K562 (cell line): ENCODE measurements around the gene THG1L. TPM values are rescaled to one million over a fixed set of nuclear protein-coding genes. Genes with fewer than 3 reads are reported as not detected.

ENCODE experiments used
- ASH1L ChIP-seq: fragments of 450-650 bp; IDR thresholded peaks from 2 replicates; pipeline ENCODE4 v1.6.1; 2018; ENCODE audit warnings: borderline replicate concordance, mild to moderate bottlenecking, low read depth; ENCODE audit not compliant: partially characterized antibody
- CCNT2 ChIP-seq: IDR thresholded peaks from 2 replicates; pipeline ENCODE4 v1.6.1; 2011; ENCODE audit warnings: borderline replicate concordance, low read depth, mild to moderate bottlenecking, moderate library complexity, mixed read lengths, low read length; ENCODE audit not compliant: insufficient read length; ENCODE audit errors: extremely low read depth
- CREB1 ChIP-seq, 2 experiments: sonication (generic) in 1 of 2; formaldehyde crosslinking in 1 of 2; IDR thresholded peaks; 2 replicates each; pipeline versions ENCODE4 v1.6.1 to v1.8.0; 2012 to 2022; ENCODE audit warnings: inconsistent platforms in 1 of 2, mild to moderate bottlenecking in 1 of 2, missing genetic modification reagents in 1 of 2, moderate library complexity in 1 of 2
- EZH2 ChIP-seq: IDR thresholded peaks from 2 replicates; pipeline ENCODE4 v1.6.1; 2012; ENCODE audit warnings: low read depth, mild to moderate bottlenecking, inconsistent platforms, low read length, borderline replicate concordance
- GTF3C2 ChIP-seq: IDR thresholded peaks from 3 replicates; pipeline ENCODE4 v1.6.1; 2011; ENCODE audit warnings: borderline replicate concordance, mild to moderate bottlenecking, moderate library complexity; ENCODE audit not compliant: insufficient read length; ENCODE audit errors: extremely low read depth
- HCFC1 ChIP-seq: IDR thresholded peaks from 2 replicates; pipeline ENCODE4 v1.6.1; 2012; ENCODE audit warnings: low read depth, low read length, improper control_type of control experiment
- HINFP ChIP-seq: fragments of 450-650 bp; conservative IDR thresholded peaks from 2 replicates; pipeline ENCODE4 v1.6.1; 2016; ENCODE audit warnings: missing genetic modification characterization, low read depth, mild to moderate bottlenecking, control low read depth, missing compliant biosample characterization
- MYC ChIP-seq, 2 experiments: fragments of 250-450 bp in 1 of 2; sonication (Bioruptor Pico) in 1 of 2; IDR thresholded peaks; 2 replicates each; pipeline versions ENCODE4 v1.5.1 to v1.6.1; 2012 to 2021; ENCODE audit warnings: low read depth in 2 of 2, borderline replicate concordance in 1 of 2, improper control_type of control experiment in 1 of 2, low read length in 1 of 2, mild to moderate bottlenecking in 1 of 2, moderate library complexity in 1 of 2
- NBN ChIP-seq: fragments of 450-650 bp; IDR thresholded peaks from 2 replicates; pipeline ENCODE4 v1.6.1; 2016; ENCODE audit warnings: low read depth, mild to moderate bottlenecking
- NR4A1 ChIP-seq, 2 experiments: fragments of 250-450 bp in 1 of 2; fragments of 450-650 bp in 1 of 2; sonication (Bioruptor Pico) in 1 of 2; IDR thresholded peaks; 2 replicates each; pipeline versions ENCODE4 v1.4.0 to v1.6.1; 2016 to 2020; ENCODE audit warnings: mild to moderate bottlenecking in 2 of 2, missing compliant biosample characterization in 1 of 2, missing genetic modification characterization in 1 of 2, moderate library complexity in 1 of 2
- POLR2AphosphoS2 ChIP-seq: IDR thresholded peaks from 2 replicates; pipeline ENCODE4 v1.6.1; 2012; ENCODE audit warnings: low read length, improper control_type of control experiment
- SRSF3 ChIP-seq: fragments of 200-400 bp; formaldehyde crosslinking; IDR thresholded peaks from 2 replicates; pipeline ENCODE4 v1.6.1; 2016; ENCODE audit warnings: mild to moderate bottlenecking, low read length, moderate library complexity; ENCODE audit not compliant: insufficient read depth
- TAF15 ChIP-seq: fragments of 200-400 bp; formaldehyde crosslinking; IDR thresholded peaks from 2 replicates; pipeline ENCODE4 v1.6.1; 2017; ENCODE audit warnings: mild to moderate bottlenecking, low read depth, low read length, moderate library complexity
- YBX1 ChIP-seq: fragments of 450-650 bp; IDR thresholded peaks from 2 replicates; pipeline ENCODE4 v1.7.1; 2016; ENCODE audit warnings: mild to moderate bottlenecking
- ZNF23 ChIP-seq: fragments of 250-450 bp; sonication (Bioruptor Pico); IDR thresholded peaks from 2 replicates; pipeline ENCODE4 v1.4.0; 2020; ENCODE audit warnings: mild to moderate bottlenecking
- ZNF764 ChIP-seq: fragments of 250-450 bp; sonication (Bioruptor Pico); IDR thresholded peaks from 2 replicates; pipeline ENCODE4 v1.4.0; 2020; ENCODE audit warnings: low read depth, mild to moderate bottlenecking, moderate library complexity
- polyA plus RNA-seq, 8 experiments: library from polyadenylated mRNA; depleted of rRNA in 4 of 8; stranded (reverse) in 5 of 8; unstranded in 3 of 8; fragments of >200 nt; fragmentation: Nextera tagmentation in 2 of 8; fragmentation: Illumina TruSeq in 1 of 8; extraction: Ambion mirVana in 2 of 8; extraction: Trizol in 1 of 8; gene quantifications; 2 replicates each; pipeline versions ENCODE4 v1.2.1 to v1.2.3, GENCODE V29; 2011 to 2014; ENCODE audit warnings: inconsistent platforms in 1 of 8, missing spikeins in 1 of 8
- total RNA-seq, 7 experiments: library from RNA; depleted of rRNA in 6 of 7; stranded (reverse); fragments of >200 nt in 6 of 7; fragmentation: Illumina TruSeq in 2 of 7; extraction: Trizol in 2 of 7; gene quantifications; 2 replicates each; pipeline versions ENCODE4 v1.2.1 to v1.2.3, GENCODE V29; 2011 to 2021; ENCODE audit warnings: low replicate concordance in 1 of 7
- TF ChIP-seq, protein P1 (sequence below): fragments of 250-450 bp; sonication (Bioruptor Pico); IDR thresholded peaks from 2 replicates; pipeline ENCODE4 v1.8.0; 2022; ENCODE audit warnings: moderate library complexity, mild to moderate bottlenecking, inconsistent platforms
- TF ChIP-seq, protein P2 (sequence below): fragments of 450-650 bp; IDR thresholded peaks from 2 replicates; pipeline ENCODE4 v1.6.1; 2016; ENCODE audit warnings: antibody characterized with exemption

THG1L gene
- total and polyA plus RNA-seq, 9 of the 15 experiments (the other 6 are each of a cell fraction or from before 2014, with no cell fraction given), result 21.8 to 40.7 (median 28.0) TPM

DNA sequence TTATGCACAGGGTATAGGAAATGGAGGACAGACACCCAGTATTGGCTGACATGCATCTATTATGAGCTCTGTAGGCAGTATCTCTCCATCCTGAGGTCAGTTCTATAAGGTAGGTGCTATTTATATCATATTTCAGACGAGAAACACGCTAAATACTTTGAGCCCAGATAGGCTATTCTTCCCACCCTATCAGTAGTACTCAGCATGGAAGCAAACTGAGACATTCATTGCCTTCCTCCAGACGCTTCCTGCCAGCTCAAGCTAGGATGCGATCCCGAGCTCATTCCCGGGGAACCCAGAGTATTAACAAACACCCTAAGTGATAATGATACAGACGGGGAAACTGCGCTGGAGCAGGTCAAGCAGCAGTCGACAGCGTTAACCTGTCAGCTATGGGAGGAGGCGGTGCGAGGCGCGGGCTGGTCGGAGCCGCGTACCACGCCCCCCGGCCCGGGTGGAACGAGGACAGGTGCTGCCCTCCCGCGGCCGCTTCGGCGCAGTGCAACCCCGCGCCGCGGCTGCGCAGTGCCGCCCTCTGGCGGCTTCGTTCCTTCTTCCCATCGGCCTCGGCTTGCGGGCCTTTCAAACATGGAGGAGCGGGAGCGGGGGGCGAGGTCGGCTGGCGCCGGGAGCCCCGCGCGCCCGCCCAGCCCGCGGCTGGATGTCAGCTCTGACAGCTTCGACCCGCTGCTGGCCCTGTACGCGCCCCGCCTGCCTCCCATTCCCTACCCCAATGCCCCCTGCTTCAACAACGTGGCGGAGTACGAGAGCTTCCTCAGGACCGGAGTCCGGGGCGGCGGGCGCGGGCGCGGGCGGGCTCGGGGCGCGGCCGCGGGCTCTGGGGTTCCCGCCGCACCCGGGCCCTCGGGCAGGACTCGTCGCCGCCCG, 12.2 kb downstream of the THG1L start, which contains the start of gene LSM11 (continued):
- TF ChIP-seq SRSF3 (no peak), GTF3C2 (no peak), TAF15 (no peak), POLR2AphosphoS2 (no peak), EZH2 (no peak), NR4A1 (CRISPR knock-in tag; IDR thresholded peaks at IDR 0.05) (no peak), NR4A1 (tag; IDR thresholded peaks at IDR 0.05) (no peak), CCNT2 (peak; percentile 70), ZNF764 (CRISPR knock-in tag) (no peak), HCFC1 (peak; percentile 45; the same call in 1 of the 2 replicates), ZNF23 (no peak), NBN (no peak), MYC (IDR thresholded peaks at IDR 0.05; ENCODE audit: low read depth, low read length) (peak; percentile 68), MYC (CRISPR knock-in tag; IDR thresholded peaks at IDR 0.05; ENCODE audit: borderline replicate concordance, low read depth) (no peak), YBX1 (no peak), ASH1L (no peak), CREB1 (IDR thresholded peaks at IDR 0.05) (peak; percentile 56), CREB1 (CRISPR knock-in tag; IDR thresholded peaks at IDR 0.05) (peak; percentile 64; the same call in 1 of the 2 replicates), HINFP (tag) (no peak)
- TF ChIP-seq, protein P1, sequence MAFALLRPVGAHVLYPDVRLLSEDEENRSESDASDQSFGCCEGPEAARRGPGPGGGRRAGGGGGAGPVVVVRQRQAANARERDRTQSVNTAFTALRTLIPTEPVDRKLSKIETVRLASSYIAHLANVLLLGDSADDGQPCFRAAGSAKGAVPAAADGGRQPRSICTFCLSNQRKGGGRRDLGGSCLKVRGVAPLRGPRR (CRISPR knock-in tag), result no peak
- TF ChIP-seq, protein P2, sequence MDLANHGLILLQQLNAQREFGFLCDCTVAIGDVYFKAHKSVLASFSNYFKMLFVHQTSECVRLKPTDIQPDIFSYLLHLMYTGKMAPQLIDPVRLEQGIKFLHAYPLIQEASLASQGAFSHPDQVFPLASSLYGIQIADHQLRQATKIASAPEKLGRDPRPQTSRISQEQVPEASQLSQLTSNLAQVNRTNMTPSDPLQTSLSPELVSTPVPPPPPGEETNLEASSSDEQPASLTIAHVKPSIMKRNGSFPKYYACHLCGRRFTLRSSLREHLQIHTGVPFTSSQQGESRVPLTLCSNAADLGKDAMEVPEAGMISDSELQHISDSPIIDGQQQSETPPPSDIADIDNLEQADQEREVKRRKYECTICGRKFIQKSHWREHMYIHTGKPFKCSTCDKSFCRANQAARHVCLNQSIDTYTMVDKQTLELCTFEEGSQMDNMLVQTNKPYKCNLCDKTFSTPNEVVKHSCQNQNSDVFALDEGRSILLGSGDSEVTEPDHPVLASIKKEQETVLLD, result no peak
